ENCODE measurements around the gene PLXNB3. TPM values are rescaled to one million over a fixed set of nuclear protein-coding genes. Genes with fewer than 3 reads are reported as not detected.
A peak's percentile ranks its signal among the peaks of the same experiment; 100 is the strongest.
"Not testable (repeated sequence)": the region's sequence is repeated elsewhere in the genome, so short reads cannot be mapped to it uniquely, and the experiment has no call there.

PLXNB3 gene
- total and polyA plus RNA-seq, 4 experiments from 2014 or later: not detected

GRCh38 chrX:153743468-153744209 is 20.4 kb upstream of the PLXNB3 start:
- H3K27ac ChIP-seq (ENCODE audit: low read depth, low read length); H3K4me3 Mint-ChIP-seq; H3K27me3 Mint-ChIP-seq; POLR2A ChIA-PET (ENCODE audit: partially characterized antibody); H3K4me3 ChIP-seq (ENCODE audit: low read length in 2 of 2); DNase-seq; H3K9me3 ChIP-seq (ENCODE audit: control insufficient read depth in 1 of 2, low read length in 2 of 2); CTCF ChIA-PET (ENCODE audit: partially characterized antibody); H3K36me3 ChIP-seq (ENCODE audit: insufficient read depth, low read length); H3K36me3 Mint-ChIP-seq; H3K27me3 ChIP-seq (ENCODE audit: insufficient read depth, low read length); H3K9me3 Mint-ChIP-seq; H3K27ac Mint-ChIP-seq; intact Hi-C loops (cut with micrococcal nuclease): not testable (repeated sequence)
- peaks cover 6 to 25% (median 12%) of the 10 kb centered on the region in 4 donors for H3K4me1 Mint-ChIP-seq
- H3K4me1 ChIP-seq (ENCODE audit: insufficient read depth, low read length): peaks cover 16% of the 10 kb centered on the region

DNA sequence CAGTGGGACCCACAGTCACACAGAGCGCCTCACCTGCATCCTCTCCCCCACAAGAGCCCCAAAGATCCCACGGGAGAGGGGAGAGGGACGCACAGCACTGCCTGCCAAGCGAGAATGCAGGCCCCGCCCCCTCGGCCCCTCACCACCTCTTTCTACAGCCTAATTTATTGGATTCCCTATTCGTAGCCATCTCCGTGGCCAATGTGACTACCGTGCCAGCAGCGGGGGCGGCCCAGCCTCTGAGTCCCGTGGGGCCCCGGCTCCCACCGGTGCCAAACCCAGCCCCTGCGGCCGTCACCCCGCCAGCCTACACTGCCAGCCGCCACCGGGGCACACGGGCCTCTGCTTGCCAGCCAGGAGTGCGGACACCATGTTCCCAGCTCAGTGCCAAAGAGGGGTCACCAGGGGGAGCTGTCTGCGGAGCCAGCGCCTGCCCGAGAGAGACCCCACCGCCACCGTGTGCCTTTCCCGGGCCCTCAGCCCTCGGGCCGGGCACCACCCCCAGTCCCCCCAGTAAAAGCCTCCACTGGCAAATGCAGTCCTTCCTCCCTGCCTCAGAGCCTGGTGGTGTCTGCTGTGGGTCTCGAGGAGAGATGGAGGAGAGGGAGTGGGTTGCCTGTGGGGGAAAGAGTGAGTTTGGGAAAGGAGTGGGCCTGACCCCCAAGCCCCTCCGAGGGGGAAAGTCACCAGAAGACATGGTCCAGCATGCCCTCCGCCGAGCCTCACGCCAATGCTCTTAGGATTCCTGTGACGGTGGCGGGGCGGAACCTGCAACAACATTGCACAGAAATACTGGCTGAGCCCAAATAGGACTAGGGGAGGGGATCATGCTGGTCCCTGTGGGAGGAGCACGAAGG is 19.6 kb upstream of the PLXNB3 start:
- H3K27me3 Mint-ChIP-seq: peaks cover 0 to 1% of the 10 kb centered on the region in 2 donors
- ChIA-PET CTCF (ENCODE audit: partially characterized antibody) (no interaction called here), POLR2A (ENCODE audit: partially characterized antibody) (no interaction called here)
- no peaks in the 10 kb centered on the region for H3K36me3 Mint-ChIP-seq
- peaks cover 14% of the 10 kb centered on the region for H3K4me1 ChIP-seq (ENCODE audit: insufficient read depth, low read length)
- intact Hi-C loops (cut with micrococcal nuclease): no loop called here
- H3K27ac Mint-ChIP-seq: no peak overlapping the region
- no peaks in the 10 kb centered on the region for H3K27me3 ChIP-seq (ENCODE audit: insufficient read depth, low read length)
- peaks cover 0 to 2% (median 0%) of the 10 kb centered on the region in 8 donors for H3K9me3 Mint-ChIP-seq
- H3K4me3 ChIP-seq (ENCODE audit: low read length in 2 of 2): no peak overlapping the region
- DNase-seq: peak in 1 of 5 donors; percentile 23
- peak overlapping the region in 2 of 8 donors; percentile 58 to 62 for H3K4me3 Mint-ChIP-seq
- H3K27ac ChIP-seq (ENCODE audit: low read depth, low read length): no peak overlapping the region
- no peaks in the 10 kb centered on the region for H3K36me3 ChIP-seq (ENCODE audit: insufficient read depth, low read length)
- peaks cover 6 to 18% (median 12%) of the 10 kb centered on the region in 4 donors for H3K4me1 Mint-ChIP-seq
- no peaks in the 10 kb centered on the region for H3K9me3 ChIP-seq (ENCODE audit: control insufficient read depth in 1 of 2, low read length in 2 of 2)

- peaks cover 6 to 12% (median 9%) of the 10 kb centered on the region in 4 donors for H3K4me1 Mint-ChIP-seq
These were observed 19.0 kb upstream of the PLXNB3 start for GRCh38 chrX:153745067-153745433.

DNA sequence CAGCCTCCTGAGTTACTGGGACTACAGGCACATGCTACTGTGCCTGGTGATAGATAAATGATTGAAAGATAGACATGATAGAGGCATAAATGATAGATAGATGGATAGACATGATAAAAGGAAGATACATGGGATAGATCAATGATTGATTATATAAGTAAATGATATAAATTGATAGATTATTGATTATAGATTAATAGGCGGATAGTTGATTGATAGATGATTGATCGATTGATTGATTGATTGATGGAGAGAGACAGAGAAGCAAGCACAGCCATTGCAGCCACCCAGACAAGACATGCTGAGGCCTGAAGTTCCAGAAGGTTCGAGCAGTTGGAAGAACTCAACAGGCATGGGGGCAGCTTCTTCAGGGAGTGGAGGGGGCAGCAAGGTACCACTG is 17.7 kb upstream of the PLXNB3 start:
- DNase-seq: no peak
- H3K4me3 ChIP-seq (ENCODE audit: low read length in 2 of 2): no peak overlapping the region
- no peak overlapping the region for H3K27ac ChIP-seq (ENCODE audit: low read depth, low read length)
- Mint-ChIP-seq H3K27me3 (peaks cover 0 to 1% of the 10 kb centered on the region in 2 donors), H3K36me3 (no peaks in the 10 kb centered on the region), H3K9me3 (peaks cover 0 to 2% (median 0%) of the 10 kb centered on the region in 8 donors), H3K4me1 (peaks cover 0 to 5% (median under 1%) of the 10 kb centered on the region in 4 donors), H3K4me3 (no peak overlapping the region), H3K27ac (no peak overlapping the region)
- ChIA-PET CTCF (ENCODE audit: partially characterized antibody) (no interaction called here), POLR2A (ENCODE audit: partially characterized antibody) (no interaction called here)
- no peaks in the 10 kb centered on the region for H3K4me1 ChIP-seq (ENCODE audit: insufficient read depth, low read length)
- no peaks in the 10 kb centered on the region for H3K9me3 ChIP-seq (ENCODE audit: control insufficient read depth in 1 of 2, low read length in 2 of 2)
- intact Hi-C loops (cut with micrococcal nuclease): no loop called here
- H3K36me3 ChIP-seq (ENCODE audit: insufficient read depth, low read length): no peaks in the 10 kb centered on the region
- H3K27me3 ChIP-seq (ENCODE audit: insufficient read depth, low read length): no peaks in the 10 kb centered on the region

More at GRCh38 chrX:153745067-153745433, 19.0 kb upstream of the PLXNB3 start:
- intact Hi-C loops (cut with micrococcal nuclease); H3K9me3 Mint-ChIP-seq; CTCF ChIA-PET (ENCODE audit: partially characterized antibody); H3K4me3 Mint-ChIP-seq; H3K27ac Mint-ChIP-seq; H3K36me3 Mint-ChIP-seq; H3K27me3 ChIP-seq (ENCODE audit: insufficient read depth, low read length); H3K4me1 ChIP-seq (ENCODE audit: insufficient read depth, low read length); H3K4me3 ChIP-seq (ENCODE audit: low read length in 2 of 2); H3K36me3 ChIP-seq (ENCODE audit: insufficient read depth, low read length); DNase-seq; H3K27me3 Mint-ChIP-seq; H3K9me3 ChIP-seq (ENCODE audit: control insufficient read depth in 1 of 2, low read length in 2 of 2); H3K27ac ChIP-seq (ENCODE audit: low read depth, low read length): not testable (repeated sequence)
- POLR2A ChIA-PET (ENCODE audit: partially characterized antibody): interaction anchor here (0.6 kb wide), 1 partner anchor 181 kb away, joined by 3 read pairs; no protein-coding TSS in a partner anchor

- H3K36me3 ChIP-seq (ENCODE audit: insufficient read depth, low read length); H3K27me3 ChIP-seq (ENCODE audit: insufficient read depth, low read length); H3K4me3 Mint-ChIP-seq; intact Hi-C loops (cut with micrococcal nuclease); H3K27ac ChIP-seq (ENCODE audit: low read depth, low read length); CTCF ChIA-PET (ENCODE audit: partially characterized antibody); POLR2A ChIA-PET (ENCODE audit: partially characterized antibody); H3K4me3 ChIP-seq (ENCODE audit: low read length in 2 of 2); H3K9me3 ChIP-seq (ENCODE audit: control insufficient read depth in 1 of 2, low read length in 2 of 2); H3K4me1 Mint-ChIP-seq; H3K27me3 Mint-ChIP-seq; H3K27ac Mint-ChIP-seq; H3K9me3 Mint-ChIP-seq; H3K4me1 ChIP-seq (ENCODE audit: insufficient read depth, low read length); DNase-seq; H3K36me3 Mint-ChIP-seq: not testable (repeated sequence)
These were observed 17.1 kb upstream of the PLXNB3 start for GRCh38 chrX:153746991-153747390.

DNA sequence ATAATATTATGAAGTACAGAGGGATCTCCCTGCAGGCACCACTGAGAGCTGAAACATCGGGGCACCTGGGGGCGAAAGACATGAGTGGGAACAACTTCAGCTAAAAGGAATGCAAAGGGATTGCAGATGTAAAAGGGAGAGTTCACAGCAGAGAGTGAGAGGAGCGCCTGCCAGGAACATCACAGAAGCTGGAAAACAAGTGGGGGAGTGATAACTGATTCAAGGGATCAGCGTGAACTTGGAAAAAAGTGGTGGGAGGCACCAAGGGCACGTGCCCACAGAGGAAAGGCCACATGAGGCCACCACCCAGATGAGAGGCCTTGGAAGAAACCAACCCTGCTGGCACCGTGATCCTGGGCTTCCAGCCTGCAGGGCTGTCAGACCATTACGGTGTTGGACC is 15.0 kb upstream of the PLXNB3 start:
- H3K36me3 Mint-ChIP-seq; H3K27ac Mint-ChIP-seq; DNase-seq; CTCF ChIA-PET (ENCODE audit: partially characterized antibody); POLR2A ChIA-PET (ENCODE audit: partially characterized antibody); H3K9me3 Mint-ChIP-seq; H3K9me3 ChIP-seq (ENCODE audit: control insufficient read depth in 1 of 2, low read length in 2 of 2); H3K4me1 Mint-ChIP-seq; H3K27me3 ChIP-seq (ENCODE audit: insufficient read depth, low read length); H3K27me3 Mint-ChIP-seq; intact Hi-C loops (cut with micrococcal nuclease); H3K4me3 ChIP-seq (ENCODE audit: low read length in 2 of 2); H3K4me3 Mint-ChIP-seq; H3K27ac ChIP-seq (ENCODE audit: low read depth, low read length); H3K4me1 ChIP-seq (ENCODE audit: insufficient read depth, low read length); H3K36me3 ChIP-seq (ENCODE audit: insufficient read depth, low read length): not testable (repeated sequence)

DNA sequence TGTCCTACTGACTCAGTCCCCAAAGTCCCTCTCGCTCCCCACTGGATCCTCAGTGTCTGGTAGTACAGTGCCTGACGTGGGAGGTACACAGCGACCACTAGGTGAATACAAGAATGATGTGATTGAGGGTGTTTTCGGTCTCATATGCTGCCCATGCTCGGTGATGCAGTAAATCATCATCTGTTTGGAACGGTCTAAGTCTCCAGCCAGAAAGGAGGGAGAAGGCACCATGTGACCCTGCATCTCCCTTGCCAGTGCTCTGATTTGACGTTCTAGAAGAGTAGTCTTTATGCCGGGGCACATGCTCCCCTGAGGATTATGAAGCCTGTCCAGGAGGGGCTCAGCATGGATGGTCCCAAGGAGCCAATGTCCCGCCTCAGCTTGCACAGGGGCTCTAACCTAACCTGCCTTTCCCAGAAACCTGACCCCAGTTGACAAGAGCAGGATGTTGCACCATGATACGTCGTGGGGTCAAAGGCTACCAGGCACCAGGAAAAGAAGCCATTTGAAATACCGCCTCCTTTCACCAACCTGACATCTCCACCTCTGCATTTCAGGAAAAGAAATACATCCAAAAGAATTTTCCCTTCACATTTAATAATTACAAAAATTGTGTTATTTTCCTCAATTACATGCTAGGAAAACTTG is 13.8 kb upstream of the PLXNB3 start:
- DNase-seq: no peak
- CTCF ChIA-PET (ENCODE audit: partially characterized antibody): no interaction called here

More for the DNA sequence above, 13.8 kb upstream of the PLXNB3 start:
- Histone ChIP-seq H3K4me3 (ENCODE audit: low read length in 2 of 2) (no peak overlapping the region), H3K36me3 (ENCODE audit: insufficient read depth, low read length) (no peaks in the 10 kb centered on the region), H3K4me1 (ENCODE audit: insufficient read depth, low read length) (no peaks in the 10 kb centered on the region), H3K27ac (ENCODE audit: low read depth, low read length) (no peak overlapping the region), H3K27me3 (ENCODE audit: insufficient read depth, low read length) (no peaks in the 10 kb centered on the region), H3K9me3 (ENCODE audit: control insufficient read depth in 1 of 2, low read length in 2 of 2) (no peaks in the 10 kb centered on the region)
- Mint-ChIP-seq H3K36me3 (no peaks in the 10 kb centered on the region), H3K4me1 (peaks cover 0 to 1% (median 0%) of the 10 kb centered on the region in 4 donors), H3K9me3 (peaks cover 0 to 2% (median 0%) of the 10 kb centered on the region in 8 donors), H3K27ac (no peak overlapping the region), H3K27me3 (peaks cover 0 to 1% of the 10 kb centered on the region in 2 donors), H3K4me3 (no peak overlapping the region)
- intact Hi-C loops (cut with micrococcal nuclease): no loop called here
- POLR2A ChIA-PET (ENCODE audit: partially characterized antibody): no interaction called here
